ENCODE data around the gene FBXO7.

FBXO7 gene

DNA sequence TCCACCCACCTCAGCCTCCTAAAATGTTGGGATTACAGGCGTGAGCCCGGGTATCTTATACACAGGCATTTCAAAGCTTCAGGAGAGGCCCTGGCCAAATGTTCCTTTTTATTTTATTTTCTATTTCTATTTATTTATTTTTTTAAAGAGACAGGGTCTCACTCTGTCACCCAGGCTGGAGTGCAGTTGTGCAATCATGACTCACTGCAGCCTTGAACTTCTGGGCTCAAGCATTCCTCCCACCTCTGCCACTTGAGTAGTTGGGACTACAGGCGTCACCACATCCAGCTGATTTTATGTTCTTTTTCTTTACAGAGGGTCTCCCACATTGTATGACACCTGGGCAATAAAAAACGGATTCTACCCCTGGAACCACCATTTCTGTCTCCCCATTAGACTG is 71.2 kb downstream of the FBXO7 start:
- DNase-seq (ENCODE audit: low read depth, low spot score): no peak
- Histone ChIP-seq H3K9me3 (ENCODE audit: low read depth, low read length) (no peaks in the 10 kb centered on the region), H3K4me3 (no peak overlapping the region), H3K9ac (ENCODE audit: insufficient read length) (no peak overlapping the region), H3K36me3 (ENCODE audit: insufficient read depth, low read length) (no peaks in the 10 kb centered on the region), H3K27ac (no peak overlapping the region)
- TF ChIP-seq POLR2AphosphoS5 (IDR thresholded peaks at IDR 0.05; ENCODE audit: borderline replicate concordance, low read depth, low read length) (no peak), EZH2 (IDR thresholded peaks at IDR 0.05) (no peak), FOXP2 (optimal IDR thresholded peaks at IDR 0.05; ENCODE audit: control extremely low read depth, extremely low read length, insufficient read depth) (no peak)

GRCh38 chr22:32546496-32546895 is 71.9 kb downstream of the FBXO7 start:
- TF ChIP-seq EZH2 (IDR thresholded peaks at IDR 0.05) (no peak), POLR2AphosphoS5 (IDR thresholded peaks at IDR 0.05; ENCODE audit: borderline replicate concordance, low read depth, low read length) (no peak), FOXP2 (optimal IDR thresholded peaks at IDR 0.05; ENCODE audit: control extremely low read depth, extremely low read length, insufficient read depth) (no peak)
- H3K27ac ChIP-seq: no peak overlapping the region
- H3K9ac ChIP-seq (ENCODE audit: insufficient read length): no peak overlapping the region
- no peak for DNase-seq (ENCODE audit: low read depth, low spot score)
- H3K4me3 ChIP-seq: no peak overlapping the region
- no peaks in the 10 kb centered on the region for H3K9me3 ChIP-seq (ENCODE audit: low read depth, low read length)
- no peaks in the 10 kb centered on the region for H3K36me3 ChIP-seq (ENCODE audit: insufficient read depth, low read length)

DNA sequence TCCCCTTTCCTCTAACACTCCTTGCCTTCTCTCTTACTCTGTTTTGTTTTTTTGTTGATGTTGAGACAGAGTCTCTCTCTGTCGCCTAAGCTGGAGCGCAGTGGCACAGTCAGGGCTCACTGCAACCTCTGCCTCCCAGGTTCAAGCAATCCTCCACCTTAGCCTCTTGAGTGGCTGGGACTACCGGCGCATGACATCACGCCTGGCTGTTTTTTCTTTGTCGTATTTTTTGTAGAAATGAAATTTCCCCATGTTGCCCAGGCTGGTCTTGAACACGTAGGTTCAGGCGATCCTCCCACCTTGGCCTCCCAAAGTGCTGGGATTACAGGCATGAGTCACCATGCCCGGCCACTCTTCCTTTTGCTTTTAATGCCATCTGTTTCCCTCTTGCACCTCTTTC is 72.3 kb downstream of the FBXO7 start:
- Histone ChIP-seq H3K36me3 (ENCODE audit: insufficient read depth, low read length) (no peaks in the 10 kb centered on the region), H3K4me3 (no peak overlapping the region), H3K27ac (no peak overlapping the region), H3K9ac (ENCODE audit: insufficient read length) (no peak overlapping the region), H3K9me3 (ENCODE audit: low read depth, low read length) (no peaks in the 10 kb centered on the region)
- TF ChIP-seq FOXP2 (optimal IDR thresholded peaks at IDR 0.05; ENCODE audit: control extremely low read depth, extremely low read length, insufficient read depth) (no peak), POLR2AphosphoS5 (IDR thresholded peaks at IDR 0.05; ENCODE audit: borderline replicate concordance, low read depth, low read length) (no peak), EZH2 (IDR thresholded peaks at IDR 0.05) (no peak)
- no peak for DNase-seq (ENCODE audit: low read depth, low spot score)

GRCh38 chr22:32548039-32548438 is 73.4 kb downstream of the FBXO7 start:
- Histone ChIP-seq H3K9me3 (ENCODE audit: low read depth, low read length) (no peaks in the 10 kb centered on the region), H3K9ac (ENCODE audit: insufficient read length) (no peak overlapping the region), H3K36me3 (ENCODE audit: insufficient read depth, low read length) (no peaks in the 10 kb centered on the region), H3K4me3 (no peak overlapping the region), H3K27ac (no peak overlapping the region)
- DNase-seq (ENCODE audit: low read depth, low spot score): no peak
- no peak for TF ChIP-seq FOXP2 (optimal IDR thresholded peaks at IDR 0.05; ENCODE audit: control extremely low read depth, extremely low read length, insufficient read depth)

Measured in SK-N-MC (cell line).